NCI-H345 treated with DMSO at 0.1 percent for 48 hours (cell line): ENCODE results near the gene STARD13.

Experiments used
- DNase-seq: peaks from one replicate; lab custom pipeline; 2025; ENCODE audit not compliant: unreplicated experiment; lab: John Stamatoyannopoulos, UW

The STARD13 gene

DNA sequence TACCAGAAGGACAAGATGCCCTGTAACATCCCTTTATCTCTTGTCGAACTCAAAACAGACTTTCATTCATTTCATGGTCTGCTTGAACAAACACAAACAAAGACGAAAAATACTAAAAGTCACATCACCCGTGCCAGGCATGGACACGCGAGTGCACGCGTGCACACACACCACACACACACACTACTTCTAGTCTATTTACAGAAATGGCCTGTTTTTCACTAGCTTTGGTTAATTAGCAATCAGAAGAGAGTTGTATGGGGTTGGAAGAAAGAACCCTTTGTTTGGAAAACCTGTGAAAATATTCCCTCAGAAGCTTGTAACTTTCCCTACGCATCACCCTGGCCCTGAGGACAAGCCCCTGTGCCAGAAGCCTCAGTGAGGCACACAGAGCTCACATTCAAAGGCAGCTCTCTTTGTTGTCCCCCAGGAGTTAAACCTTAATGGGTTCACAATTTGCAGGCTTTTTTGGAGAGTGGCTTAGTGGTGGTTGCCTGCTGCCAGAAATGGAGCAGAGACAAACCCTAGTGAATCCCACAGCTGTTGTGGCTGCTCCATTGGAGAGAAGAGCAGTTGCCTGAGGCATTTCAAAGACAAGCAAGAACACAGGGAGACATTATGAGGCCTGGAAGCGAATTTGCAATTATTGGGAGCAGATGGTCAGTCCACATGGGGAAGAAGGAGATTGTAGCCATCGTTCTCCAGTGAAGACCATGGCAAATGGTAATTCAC lies 55.9 kb downstream of the STARD13 start:
- DNase-seq = no peak

DNA sequence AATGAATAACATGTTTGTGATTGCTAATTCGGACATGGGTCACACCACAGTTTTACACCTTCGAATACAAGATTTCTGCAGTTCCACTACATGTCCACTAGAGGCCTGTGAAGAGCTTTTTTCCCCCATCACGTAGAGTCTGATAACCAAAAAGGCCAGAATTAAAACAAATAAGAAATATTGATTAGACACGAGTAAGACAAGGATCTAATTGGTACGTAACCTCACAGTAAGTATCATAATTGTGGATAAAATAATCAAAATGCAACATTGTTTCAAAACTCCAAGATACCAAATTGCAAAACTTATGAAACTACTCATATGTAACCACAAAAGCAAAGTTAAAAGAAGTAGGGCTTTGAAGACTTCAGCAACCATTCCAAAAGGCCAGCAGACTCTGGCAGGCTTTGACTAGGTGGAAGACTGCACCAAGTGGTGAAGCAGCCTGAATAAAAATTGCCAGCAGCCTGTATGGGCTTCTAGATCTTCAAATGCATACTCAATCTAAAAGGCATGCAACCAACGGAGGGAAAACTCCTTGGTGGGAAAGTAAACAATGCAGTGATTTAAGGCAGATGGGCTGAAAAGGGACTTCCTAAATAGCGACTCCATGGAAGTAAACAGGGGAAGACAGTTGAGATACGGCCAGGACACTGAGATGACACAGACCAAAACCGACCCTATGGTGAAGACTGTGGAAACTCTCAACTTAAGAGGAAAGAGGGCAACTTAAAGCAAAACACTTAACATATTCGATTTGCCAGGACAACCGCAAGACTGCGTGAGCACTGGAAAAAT lies 56.7 kb downstream of the STARD13 start:
- peak; percentile 48 for DNase-seq

DNA sequence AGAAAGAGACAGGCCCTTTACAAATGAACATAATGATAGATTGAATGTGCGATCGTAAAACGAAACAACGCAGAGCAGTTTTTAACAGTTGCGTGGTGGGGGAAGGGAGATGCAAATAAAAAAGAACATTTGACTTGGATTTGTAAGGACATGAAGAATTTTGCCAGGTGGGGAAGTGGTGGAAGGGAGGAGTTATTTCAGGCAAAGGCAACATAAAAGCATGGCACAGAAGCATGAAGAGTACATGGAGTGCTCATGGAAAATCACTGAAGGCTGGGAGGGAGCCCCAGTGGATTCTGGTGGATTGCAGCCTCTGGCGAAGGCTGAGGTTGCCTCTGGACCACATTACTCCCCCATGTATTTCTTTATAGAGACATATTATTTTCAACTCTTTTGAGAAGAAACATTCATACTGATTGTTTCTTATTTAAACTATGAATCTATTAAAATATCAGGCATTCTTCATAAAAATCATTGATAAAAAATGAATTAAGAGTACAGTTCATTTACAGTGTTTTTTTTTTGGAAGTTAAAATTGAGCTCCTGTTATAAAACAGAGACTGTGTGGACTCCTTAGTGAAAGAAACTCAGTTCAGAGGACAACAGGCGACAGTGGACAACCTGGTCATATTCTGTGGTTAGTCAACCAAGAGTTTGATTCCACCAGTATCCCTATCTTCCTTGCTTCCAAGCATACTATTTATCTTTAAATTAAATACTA lies 57.5 kb downstream of the STARD13 start:
- no peak for DNase-seq

DNA sequence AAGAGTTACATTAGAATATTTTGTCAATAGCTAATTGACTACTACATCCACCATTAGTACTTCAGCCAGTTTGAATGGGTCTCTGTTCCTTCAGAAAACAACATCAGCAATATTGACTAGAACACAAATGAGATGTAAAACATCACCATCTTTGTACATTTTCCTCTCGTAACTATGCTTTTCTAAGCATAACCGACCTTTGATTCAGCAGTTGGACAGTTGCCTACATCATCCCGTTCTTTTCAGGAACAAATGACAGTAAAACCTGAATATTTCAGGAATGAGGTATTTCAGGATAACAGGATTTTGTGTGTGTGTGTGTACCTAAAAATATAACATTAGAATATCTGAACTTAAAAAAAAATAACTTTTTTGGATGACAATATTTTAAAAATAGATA lies 60.9 kb downstream of the STARD13 start:
- DNase-seq = no peak

DNA sequence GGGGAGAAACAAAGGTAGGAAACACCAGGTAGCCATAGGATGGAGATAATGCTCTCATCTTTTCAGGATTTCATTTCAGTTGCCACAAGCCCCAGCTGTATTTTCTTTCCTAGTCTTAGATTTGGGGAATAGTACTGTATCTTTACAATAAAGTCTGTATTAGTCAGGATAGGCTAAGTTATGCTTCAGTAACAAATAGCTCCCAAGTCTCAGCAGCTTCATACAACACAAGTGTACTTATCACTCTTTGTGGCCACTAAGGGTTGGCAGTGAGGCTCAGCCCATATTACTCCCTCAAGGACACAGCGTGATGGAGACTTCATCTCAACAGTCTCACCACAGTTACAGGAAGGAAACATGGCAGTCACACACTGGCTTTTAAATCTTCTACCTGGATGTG lies 61.4 kb downstream of the STARD13 start:
- DNase-seq = no peak

DNA sequence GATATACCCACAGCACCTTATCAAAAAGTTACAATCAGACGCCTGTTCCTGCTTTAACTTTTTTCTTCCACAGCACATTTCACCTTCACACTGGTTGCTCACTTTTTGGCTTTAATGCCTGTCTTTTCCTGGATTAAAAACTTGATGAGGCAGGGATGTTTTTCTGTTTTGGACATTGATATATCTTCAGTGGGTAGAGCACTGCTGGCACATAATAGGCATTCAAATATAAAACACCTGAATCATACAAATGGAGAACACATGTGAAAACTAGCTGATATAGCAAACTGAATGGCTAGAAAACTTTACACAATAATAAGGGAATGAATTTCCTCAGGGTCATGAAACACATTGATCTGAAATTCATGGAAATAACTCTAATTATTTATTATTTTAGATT lies 65.6 kb downstream of the STARD13 start:
- no peak for DNase-seq

DNA sequence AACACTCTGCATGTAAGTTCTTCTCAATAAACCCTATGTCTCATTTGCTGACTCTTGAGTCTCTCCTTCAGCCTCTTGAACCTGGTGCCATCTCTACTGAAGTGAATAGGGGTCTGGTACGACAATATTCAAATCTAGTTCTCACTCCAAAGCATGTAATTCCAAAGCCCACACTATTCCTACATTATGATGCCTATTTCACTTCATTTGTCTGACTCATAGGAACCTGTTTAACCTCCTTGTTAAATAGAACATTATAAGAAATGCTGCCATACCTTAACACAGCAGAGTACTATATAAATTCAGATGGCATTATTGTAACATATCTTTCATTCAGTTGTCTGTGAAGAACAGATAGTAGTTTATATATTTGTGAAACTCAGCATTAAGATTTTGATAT lies 67.1 kb downstream of the STARD13 start:
- DNase-seq = no peak

DNA sequence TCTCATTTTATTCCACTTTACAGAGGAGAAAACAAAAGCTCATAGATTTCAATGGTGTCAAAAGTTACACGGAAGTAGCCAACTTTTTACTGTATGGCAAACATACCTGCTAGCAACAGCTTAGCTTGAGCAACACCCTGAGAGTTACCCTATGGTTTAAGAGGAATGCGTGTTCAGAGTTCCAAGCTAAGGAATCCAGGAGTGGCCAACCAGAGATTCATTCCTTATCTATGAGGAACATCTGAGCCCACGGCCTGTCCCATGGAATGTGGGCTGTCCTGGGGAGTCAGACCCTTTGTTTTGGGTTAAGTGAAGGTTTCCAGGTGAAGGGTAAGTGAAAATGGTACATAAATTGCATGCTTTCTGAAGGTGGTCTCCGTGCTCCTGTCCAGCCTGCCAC lies 67.5 kb downstream of the STARD13 start:
- DNase-seq = no peak

DNA sequence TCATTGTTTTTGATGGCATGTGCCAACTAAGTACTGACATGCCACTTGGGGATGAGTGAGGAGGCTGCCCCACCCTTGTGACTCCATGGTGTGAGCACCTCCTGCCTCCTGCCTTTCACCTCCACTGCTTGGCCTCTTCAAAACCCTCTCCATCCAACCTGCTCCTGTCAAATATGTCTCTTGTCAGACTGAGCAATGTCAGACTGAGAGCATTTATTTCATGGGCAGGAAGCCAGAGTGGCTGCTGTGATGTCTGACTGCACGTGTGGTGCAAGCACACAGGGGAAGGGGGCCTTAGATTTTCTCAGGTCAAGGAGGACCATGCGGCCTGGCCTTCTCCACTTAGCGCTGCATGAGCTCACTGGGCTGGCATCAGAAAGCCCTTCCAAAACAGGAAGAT lies 68.3 kb downstream of the STARD13 start:
- DNase-seq = no peak

DNA sequence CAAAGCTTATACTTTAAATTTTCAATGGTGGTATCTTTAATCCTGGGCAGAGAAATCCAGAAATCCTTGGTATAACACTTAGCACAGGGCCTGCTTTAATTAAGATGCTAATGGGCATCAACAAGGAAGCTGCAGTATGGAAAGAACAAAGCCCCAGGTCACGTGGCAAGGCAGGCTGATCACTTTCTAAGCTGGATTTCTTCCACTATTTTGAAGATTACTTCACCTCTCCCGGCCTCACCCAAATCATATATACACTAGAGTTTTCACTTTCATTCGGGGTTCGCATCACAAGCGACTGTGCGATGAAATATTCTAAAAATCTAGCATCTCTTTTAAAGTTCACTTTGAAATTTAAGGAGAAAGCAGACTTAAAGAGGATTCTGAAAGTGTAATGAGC lies 71.8 kb downstream of the STARD13 start:
- no peak for DNase-seq

DNA sequence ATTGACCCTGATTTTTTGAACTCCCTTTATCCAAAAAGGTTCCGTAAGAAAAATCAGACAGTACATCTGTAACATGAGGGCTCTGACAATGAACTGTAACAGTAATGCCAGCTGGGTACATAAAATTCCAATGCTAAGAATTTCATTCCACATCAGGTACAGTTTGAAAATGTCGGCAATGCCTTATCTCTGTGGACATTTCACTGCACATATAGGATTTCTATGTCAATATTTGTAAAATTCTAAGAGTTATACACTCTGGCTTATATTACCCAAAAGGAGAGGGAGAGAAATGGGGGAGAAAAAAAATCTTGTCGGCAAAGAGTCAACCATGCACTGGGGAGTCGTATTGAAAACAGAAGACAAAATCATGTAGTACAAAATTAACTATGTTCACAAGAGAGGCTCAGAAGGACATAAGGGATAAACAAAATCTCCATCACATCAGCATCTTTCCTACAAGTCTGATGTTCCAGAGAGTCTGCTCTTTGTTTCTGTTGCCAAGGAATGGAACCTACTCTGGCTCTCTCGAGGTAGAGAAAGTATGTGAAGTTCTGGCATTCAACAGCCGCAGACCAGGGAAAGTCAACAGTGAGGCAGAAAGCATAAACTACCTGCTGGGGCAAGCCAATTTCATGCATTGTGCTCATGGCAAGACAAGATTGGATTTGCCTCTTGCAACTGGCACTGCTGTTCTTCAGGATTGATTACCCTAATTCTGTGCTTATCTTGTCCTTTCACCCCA lies 72.4 kb downstream of the STARD13 start:
- DNase-seq = no peak

DNA sequence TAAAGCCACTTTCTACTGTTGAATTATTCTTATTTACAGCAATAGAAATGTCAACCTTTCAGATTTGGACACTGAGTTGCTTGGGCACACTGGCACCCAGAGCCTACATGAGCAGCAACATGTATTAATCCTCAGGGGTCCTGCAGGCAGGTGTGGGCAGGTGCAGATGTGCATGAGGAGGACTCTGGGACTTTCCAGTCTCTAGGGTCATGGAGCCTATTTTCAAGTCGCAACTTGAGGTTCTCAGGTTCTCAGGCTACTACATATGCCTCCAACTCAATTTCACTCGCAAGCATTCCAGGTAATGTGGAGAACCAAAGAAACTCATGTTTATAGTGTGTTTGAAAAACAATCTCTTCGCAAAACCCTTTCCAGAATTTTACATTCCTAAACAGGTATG lies 73.2 kb downstream of the STARD13 start:
- no peak for DNase-seq

DNA sequence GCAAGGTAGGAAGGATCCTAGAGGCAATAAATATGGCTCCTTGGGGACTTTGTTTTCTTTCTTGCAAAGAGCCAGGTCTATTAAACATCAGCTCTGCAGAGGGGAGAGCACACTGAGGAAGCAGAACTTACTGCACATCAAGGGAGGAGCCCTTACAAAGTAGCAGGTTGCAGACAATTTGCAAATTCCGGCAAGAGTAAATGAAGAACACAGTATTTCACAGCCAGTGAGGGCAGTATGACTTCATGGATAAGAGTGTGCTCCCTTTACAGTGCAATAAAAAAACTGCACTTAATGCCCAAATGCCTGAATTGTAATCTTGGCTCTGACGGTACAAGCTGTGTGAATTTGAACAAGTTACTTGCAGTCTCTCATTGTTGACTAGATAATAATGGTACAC lies 75.5 kb downstream of the STARD13 start:
- no peak for DNase-seq

DNA sequence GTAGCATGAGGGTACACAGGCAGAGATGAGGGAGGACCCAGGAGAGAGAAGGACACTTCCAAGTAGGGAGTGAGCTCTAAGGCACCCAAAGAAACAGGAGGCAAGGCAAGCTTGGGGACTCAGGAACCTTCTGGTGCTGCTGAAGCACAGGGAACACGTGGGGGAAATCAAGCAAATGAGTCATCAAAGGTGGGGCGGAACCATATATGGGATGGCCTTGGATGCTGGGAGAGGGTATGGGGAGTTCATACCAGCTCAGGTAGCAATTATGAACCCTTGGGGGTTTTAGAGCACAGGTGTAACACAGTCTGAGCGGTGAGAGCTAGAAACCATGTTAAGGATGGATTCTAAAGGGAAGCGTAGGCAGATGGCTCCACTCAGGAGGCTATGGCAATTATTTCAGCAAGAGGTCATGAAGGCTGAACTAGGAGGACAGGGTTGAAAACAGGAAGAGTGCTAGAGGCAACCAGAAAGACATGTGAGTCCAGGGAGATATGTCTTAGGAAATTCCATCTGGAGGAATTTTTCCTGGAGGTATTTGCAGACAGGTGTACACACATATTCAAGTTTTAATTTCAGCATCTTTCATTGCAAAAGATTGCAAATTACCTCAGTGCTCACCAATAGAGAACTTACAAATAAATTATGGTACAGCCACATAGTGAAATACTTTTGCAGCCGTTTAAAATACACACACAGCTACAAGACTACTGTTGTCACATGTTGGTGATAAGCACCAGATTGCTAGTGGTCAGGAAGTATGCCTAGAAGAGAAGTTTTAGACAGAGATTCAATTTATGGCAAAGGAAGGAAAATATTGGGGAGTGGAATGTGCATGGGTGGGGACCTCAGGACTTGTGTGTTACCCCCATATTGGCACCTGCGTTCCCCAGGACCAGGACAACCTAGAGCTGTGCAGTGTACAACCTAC lies 77.0 kb downstream of the STARD13 start:
- DNase-seq = no peak

DNA sequence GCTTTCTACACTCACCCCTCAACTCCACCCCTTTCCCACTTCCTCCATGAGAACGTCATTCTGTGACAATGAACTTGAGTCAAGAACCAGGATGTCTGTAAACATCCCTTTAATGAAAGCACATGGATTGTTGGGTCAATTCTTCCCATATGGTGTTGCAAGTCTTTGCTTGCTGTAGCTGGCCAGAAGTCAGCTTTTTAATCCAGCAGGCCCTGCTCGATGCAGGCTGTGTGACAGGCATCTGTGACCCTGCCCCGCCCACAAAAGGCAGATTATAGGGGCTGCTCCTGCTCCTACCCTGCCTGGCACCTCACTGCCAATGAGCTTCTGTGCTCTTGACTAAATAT lies 78.0 kb downstream of the STARD13 start:
- no peak for DNase-seq

DNA sequence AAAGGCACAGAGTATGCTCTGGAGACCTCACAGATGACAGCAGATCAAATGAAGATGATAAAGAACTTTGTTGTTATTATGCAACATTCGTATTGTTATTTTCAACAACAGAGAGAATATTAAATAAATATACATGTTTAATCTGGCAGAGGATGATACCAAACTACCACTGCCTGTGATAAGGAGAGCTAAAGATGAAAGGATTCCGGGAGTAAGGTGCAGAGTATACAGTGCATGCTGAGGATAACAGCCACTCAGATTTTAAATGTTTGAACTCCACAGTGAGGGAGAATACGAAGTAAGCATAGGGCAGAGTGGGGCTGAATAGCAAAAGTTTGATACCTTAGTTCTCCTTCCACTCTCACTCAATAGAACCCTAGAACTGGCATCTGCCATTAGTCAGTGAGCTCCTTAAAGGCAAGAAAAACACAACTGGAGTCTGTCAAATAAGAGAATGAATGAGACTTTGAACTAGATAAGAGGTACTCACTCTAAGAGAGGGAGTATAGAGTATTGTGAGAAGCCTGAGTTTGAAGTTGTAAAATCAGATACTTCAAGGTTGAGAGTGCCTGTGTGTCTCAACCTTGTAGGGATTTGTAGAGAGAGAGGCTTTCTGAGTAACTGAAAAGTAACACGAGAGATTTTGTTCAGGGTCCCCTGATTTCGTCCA lies 78.5 kb downstream of the STARD13 start:
- DNase-seq = no peak

DNA sequence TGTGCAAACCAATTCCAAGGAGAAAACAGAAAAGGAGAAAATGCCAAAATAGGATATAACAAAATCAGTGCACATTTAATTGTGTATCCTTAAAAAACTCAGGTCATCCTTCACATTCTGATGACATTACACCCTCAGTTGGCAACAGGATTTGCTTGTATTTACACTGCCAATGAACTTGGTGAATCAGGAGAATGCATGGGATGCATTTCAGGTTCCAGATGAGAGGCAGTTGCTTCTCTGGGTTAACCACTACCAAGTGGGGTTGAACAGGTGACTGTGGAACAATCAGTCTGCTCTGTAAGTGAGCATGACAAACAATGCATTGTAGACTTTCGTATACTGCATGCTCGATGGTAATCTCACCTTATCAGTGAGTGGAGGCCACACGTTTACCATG lies 79.1 kb downstream of the STARD13 start:
- no peak for DNase-seq

DNA sequence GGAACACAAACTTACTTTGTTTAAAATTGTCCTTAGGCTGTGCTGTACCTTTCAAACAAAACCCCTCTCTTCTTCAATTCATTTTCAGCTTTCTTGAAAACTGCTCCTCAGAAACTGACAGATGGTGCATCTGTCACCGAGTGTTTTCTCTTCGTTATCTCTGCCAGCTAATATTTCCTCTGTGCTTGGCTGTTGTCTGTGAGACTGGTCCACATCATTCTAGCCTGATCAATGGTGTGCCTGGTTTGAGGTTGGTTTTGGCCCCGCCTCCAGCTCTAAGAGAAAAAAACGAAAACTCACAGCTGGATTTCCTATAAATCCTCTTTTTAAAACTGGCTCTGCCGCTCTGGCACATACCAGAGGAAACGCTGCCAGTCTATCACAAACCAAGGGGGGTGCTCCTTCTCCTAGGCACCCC lies 79.7 kb downstream of the STARD13 start:
- DNase-seq = no peak

DNA sequence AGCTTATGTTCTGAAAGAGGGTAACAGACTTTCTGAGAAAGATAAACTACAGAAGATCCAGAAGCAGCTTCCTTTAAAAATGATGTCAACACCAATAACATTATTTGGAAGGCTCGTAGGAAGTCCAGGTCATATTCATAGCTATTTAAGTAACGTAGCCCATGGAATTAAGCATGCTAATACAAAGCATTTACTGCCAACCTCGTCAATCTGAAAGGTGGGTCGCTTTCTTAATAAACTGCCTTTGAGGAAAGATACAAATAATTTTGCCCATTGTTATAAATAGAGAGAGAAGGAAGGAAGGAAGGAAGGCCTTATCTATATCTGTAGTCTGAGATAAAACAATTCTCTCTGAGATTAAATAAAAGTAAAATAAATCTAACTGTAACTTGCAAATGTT lies 80.3 kb downstream of the STARD13 start:
- DNase-seq = no peak
